ENCODE data around the gene TRIP10.

DNA sequence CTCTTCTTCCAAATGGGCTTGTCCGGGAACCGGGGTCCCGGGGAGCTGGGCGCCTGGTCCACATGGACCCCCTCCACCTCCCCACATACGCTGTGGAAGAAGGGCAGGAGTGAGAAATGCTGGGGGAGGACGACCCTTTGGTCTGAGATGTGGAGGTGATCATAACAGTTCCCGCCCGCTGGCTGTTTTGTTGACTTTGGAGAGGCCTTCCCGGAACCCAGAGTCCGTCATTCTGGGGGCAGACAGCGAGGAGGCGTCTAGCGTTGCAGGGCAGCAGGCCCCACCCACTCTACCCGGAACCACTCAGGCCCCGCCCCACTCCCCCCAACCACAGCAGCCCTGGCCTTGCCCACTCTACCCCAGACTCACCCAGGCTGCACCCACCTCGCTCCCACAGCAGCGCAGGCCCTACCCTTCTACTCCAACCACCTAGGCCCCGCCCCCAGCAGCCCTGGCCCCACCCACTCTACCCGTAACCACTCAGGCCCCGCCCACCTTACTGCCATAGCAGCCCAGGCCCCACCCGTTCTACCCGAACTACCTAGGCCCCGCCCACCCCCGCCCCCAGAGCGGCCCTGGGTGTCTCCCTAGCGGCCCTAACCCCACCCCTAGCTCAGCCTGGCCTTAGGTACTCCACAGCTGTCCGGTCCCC lies 9.2 kb upstream of the TRIP10 start:
- TF ChIP-seq, protein P1, sequence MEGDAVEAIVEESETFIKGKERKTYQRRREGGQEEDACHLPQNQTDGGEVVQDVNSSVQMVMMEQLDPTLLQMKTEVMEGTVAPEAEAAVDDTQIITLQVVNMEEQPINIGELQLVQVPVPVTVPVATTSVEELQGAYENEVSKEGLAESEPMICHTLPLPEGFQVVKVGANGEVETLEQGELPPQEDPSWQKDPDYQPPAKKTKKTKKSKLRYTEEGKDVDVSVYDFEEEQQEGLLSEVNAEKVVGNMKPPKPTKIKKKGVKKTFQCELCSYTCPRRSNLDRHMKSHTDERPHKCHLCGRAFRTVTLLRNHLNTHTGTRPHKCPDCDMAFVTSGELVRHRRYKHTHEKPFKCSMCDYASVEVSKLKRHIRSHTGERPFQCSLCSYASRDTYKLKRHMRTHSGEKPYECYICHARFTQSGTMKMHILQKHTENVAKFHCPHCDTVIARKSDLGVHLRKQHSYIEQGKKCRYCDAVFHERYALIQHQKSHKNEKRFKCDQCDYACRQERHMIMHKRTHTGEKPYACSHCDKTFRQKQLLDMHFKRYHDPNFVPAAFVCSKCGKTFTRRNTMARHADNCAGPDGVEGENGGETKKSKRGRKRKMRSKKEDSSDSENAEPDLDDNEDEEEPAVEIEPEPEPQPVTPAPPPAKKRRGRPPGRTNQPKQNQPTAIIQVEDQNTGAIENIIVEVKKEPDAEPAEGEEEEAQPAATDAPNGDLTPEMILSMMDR (IDR thresholded peaks at IDR 0.05) = no peak
- TF ChIP-seq EP300 (IDR thresholded peaks at IDR 0.05) = no peak
- no peak for TF ChIP-seq POLR2A (IDR thresholded peaks at IDR 0.05)

All from ovary (tissue), 3 donors.